Effector memory CD4-positive, alpha-beta T cell (primary cell): ENCODE measurements around the gene SCN9A.
"Not testable (repeated sequence)": the region's sequence is repeated elsewhere in the genome, so short reads cannot be mapped to it uniquely, and the experiment has no call there.

Source experiments
- DNase-seq, 3 donors: peaks; one replicate each; pipeline ENCODE4 v3.0.0-alpha.2; 2020
- H3K27ac ChIP-seq: 2 replicates; pipeline ENCODE4 v1.7.0; 2013; ENCODE audit warnings: mild to moderate bottlenecking, low read length, moderate library complexity; ENCODE audit not compliant: insufficient read depth, poor library complexity, severe bottlenecking
- H3K27me3 ChIP-seq: replicated peaks from 2 replicates; pipeline ENCODE4 v1.7.0; 2013; ENCODE audit warnings: mild to moderate bottlenecking, low read length; ENCODE audit not compliant: insufficient read depth, control insufficient read depth, poor library complexity, severe bottlenecking
- H3K36me3 ChIP-seq: 2 replicates; pipeline ENCODE4 v1.7.0; 2013; ENCODE audit warnings: mild to moderate bottlenecking, low read length, moderate library complexity; ENCODE audit not compliant: control insufficient read depth, insufficient read depth
- H3K4me1 ChIP-seq: 2 replicates; pipeline ENCODE4 v1.7.0; 2013; ENCODE audit warnings: low read length, mild to moderate bottlenecking; ENCODE audit not compliant: control insufficient read depth, insufficient read depth, poor library complexity, severe bottlenecking
- H3K4me3 ChIP-seq: 2 replicates; pipeline ENCODE4 v1.7.0; 2013; ENCODE audit warnings: low read length, low read depth, mild to moderate bottlenecking; ENCODE audit not compliant: insufficient read depth, poor library complexity, severe bottlenecking
- H3K9me3 ChIP-seq: 2 replicates; pipeline ENCODE4 v1.7.0; 2013; ENCODE audit warnings: mild to moderate bottlenecking, low read length, moderate library complexity; ENCODE audit not compliant: control insufficient read depth
- total RNA-seq, 3 donors: gene quantifications; one replicate each; lab custom pipeline; 2026; lab: John Stamatoyannopoulos, UW

The SCN9A gene
- total RNA-seq, result 0 to 0.58 (median 0.09) reads per million in 3 donors

- Histone ChIP-seq H3K4me3 (no peak within 1 kb of the TSS), H3K27ac (no peak within 1 kb of the TSS), H3K4me1 (no peaks in the 10 kb centered on the region), H3K9me3 (no peaks in the 10 kb centered on the region), H3K27me3 (no peaks in the 10 kb centered on the region), H3K36me3 (no peaks in the 10 kb centered on the region)
- DNase-seq, result no peak
Observed at GRCh38 chr2:166375736-166376487, at the start of gene SCN9A. SCN9A (minus strand) TSS chr2:166375944; CDS start chr2:166311756, 64,188 bp downstream.

GRCh38 chr2:166424841-166425240 is 49.1 kb upstream of the SCN9A start:
- no peak overlapping the region for H3K27ac ChIP-seq
- no peaks in the 10 kb centered on the region for H3K36me3 ChIP-seq
- H3K27me3 ChIP-seq, result no peaks in the 10 kb centered on the region
- DNase-seq, result no peak
- H3K4me3 ChIP-seq, result no peak overlapping the region
- H3K9me3 ChIP-seq, result no peaks in the 10 kb centered on the region
- H3K4me1 ChIP-seq, result no peaks in the 10 kb centered on the region

- H3K27ac ChIP-seq, result no peak overlapping the region
- H3K9me3 ChIP-seq, result no peaks in the 10 kb centered on the region
- H3K27me3 ChIP-seq, result no peaks in the 10 kb centered on the region
- H3K4me1 ChIP-seq, result no peaks in the 10 kb centered on the region
- H3K36me3 ChIP-seq, result no peaks in the 10 kb centered on the region
- no peak overlapping the region for H3K4me3 ChIP-seq
- no peak for DNase-seq
Observed at GRCh38 chr2:166419616-166419934, 43.8 kb upstream of the SCN9A start.

- H3K27ac ChIP-seq, result no peak overlapping the region
- no peaks in the 10 kb centered on the region for H3K9me3 ChIP-seq
- no peak overlapping the region for H3K4me3 ChIP-seq
- H3K36me3 ChIP-seq, result no peaks in the 10 kb centered on the region
- H3K4me1 ChIP-seq, result no peaks in the 10 kb centered on the region
- no peaks in the 10 kb centered on the region for H3K27me3 ChIP-seq
- DNase-seq, result no peak
Observed at GRCh38 chr2:166418853-166419615, 43.3 kb upstream of the SCN9A start.

GRCh38 chr2:166417669-166418068 is 41.9 kb upstream of the SCN9A start:
- Histone ChIP-seq H3K9me3 (no peaks in the 10 kb centered on the region), H3K4me3 (no peak overlapping the region), H3K27me3 (no peaks in the 10 kb centered on the region), H3K4me1 (no peaks in the 10 kb centered on the region), H3K36me3 (no peaks in the 10 kb centered on the region), H3K27ac (no peak overlapping the region)
- DNase-seq, result no peak

GRCh38 chr2:166413255-166413654 is 37.5 kb upstream of the SCN9A start:
- no peaks in the 10 kb centered on the region for H3K36me3 ChIP-seq
- H3K27me3 ChIP-seq, result no peaks in the 10 kb centered on the region
- no peaks in the 10 kb centered on the region for H3K4me1 ChIP-seq
- H3K27ac ChIP-seq, result no peak overlapping the region
- H3K4me3 ChIP-seq, result no peak overlapping the region
- H3K9me3 ChIP-seq, result no peaks in the 10 kb centered on the region
- no peak for DNase-seq

GRCh38 chr2:166411473-166412230 is 35.9 kb upstream of the SCN9A start:
- Histone ChIP-seq H3K4me3 (no peak overlapping the region), H3K27me3 (no peaks in the 10 kb centered on the region), H3K27ac (no peak overlapping the region), H3K9me3 (no peaks in the 10 kb centered on the region), H3K36me3 (no peaks in the 10 kb centered on the region), H3K4me1 (no peaks in the 10 kb centered on the region)
- no peak for DNase-seq

- H3K36me3 ChIP-seq, result no peaks in the 10 kb centered on the region
- no peaks in the 10 kb centered on the region for H3K9me3 ChIP-seq
- H3K27me3 ChIP-seq, result no peaks in the 10 kb centered on the region
- no peak overlapping the region for H3K27ac ChIP-seq
- no peak for DNase-seq
- no peaks in the 10 kb centered on the region for H3K4me1 ChIP-seq
- H3K4me3 ChIP-seq, result no peak overlapping the region
Observed at GRCh38 chr2:166410828-166411472, 35.2 kb upstream of the SCN9A start.

- DNase-seq, H3K27ac ChIP-seq, H3K4me3 ChIP-seq, H3K4me1 ChIP-seq, H3K9me3 ChIP-seq, H3K27me3 ChIP-seq, H3K36me3 ChIP-seq: not testable (repeated sequence)
Observed at GRCh38 chr2:166407746-166408145, 32.0 kb upstream of the SCN9A start.
